GM18526 (cell line): ENCODE measurements around the gene ADK.

Experiments used
- POLR2A ChIP-seq: IDR thresholded peaks from 3 replicates; pipeline ENCODE4 v1.6.1; 2011; ENCODE audit not compliant: insufficient read length; ENCODE audit errors: extremely low read depth

ADK gene

GRCh38 chr10:74543276-74543675, 392.3 kb downstream of the ADK start:
- TF ChIP-seq POLR2A, result no peak

GRCh38 chr10:74544106-74544505, 393.1 kb downstream of the ADK start:
- TF ChIP-seq POLR2A, result no peak

GRCh38 chr10:74548676-74549075, 397.7 kb downstream of the ADK start:
- no peak for TF ChIP-seq POLR2A

DNA sequence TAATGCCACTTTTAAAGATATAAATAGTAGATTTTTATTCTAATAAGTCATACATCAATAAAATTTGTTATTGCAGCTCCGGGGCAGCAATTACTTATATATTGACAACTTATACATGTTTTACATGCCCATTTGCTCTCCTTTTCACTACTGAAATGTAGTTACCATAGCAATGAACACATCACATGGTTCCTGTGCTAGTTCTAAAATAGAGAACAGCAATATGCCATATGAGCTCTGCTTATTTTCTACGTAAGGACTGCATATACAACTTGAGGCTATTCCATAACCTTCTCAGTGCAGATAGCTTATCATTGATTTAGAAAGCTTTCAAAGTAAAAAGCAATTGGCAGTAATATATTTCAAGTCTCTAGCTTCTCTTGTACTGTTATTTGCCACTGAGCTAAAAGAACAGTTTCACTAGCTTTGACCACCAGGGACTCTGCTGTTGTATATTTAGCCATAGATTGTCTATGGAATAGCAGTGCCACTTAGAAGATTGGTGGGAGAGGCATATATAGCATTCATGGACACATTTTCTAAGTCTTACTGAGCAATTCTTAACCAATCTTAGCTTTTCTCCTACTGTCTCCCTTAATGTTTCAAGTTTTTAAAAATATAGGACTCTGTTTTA, 405.2 kb downstream of the ADK start:
- no peak for TF ChIP-seq POLR2A

DNA sequence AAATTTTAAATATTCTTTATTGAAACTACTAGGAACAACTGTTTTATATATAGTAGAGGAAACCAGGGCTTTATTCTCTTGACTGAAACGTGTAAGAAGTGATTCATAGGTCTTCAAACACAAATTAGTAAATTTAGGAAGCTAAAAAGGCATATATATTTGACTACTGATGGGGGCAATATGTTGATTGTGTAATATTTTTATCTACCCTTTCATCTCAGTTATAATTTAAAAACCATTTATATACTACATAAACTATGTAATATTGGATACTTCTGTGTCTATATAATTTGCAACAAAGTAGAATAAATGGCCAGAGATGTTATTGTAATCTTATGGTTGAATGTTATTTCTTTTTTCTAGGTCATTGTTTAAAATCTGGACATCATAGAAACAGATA, 406.1 kb downstream of the ADK start:
- no peak for TF ChIP-seq POLR2A

DNA sequence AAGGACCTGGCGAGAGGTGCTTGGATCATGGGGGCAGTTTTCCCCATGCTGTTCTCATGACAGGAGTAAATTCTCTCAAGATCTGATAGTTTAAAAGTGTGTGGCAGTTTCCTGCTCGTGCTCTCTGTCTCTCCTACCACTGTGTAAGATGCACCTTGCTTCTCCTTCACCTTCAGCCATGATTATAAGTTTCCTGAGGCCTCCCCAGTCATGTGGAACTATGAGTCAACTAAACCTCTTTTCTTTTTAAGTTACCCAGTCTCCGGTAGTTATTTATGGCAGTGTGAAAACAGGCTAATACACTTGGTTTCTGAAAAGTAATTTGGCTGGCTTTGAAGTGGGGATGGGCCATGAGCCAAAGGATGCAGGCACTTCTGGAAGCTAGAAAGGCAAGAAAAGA, 407.4 kb downstream of the ADK start:
- no peak for TF ChIP-seq POLR2A

DNA sequence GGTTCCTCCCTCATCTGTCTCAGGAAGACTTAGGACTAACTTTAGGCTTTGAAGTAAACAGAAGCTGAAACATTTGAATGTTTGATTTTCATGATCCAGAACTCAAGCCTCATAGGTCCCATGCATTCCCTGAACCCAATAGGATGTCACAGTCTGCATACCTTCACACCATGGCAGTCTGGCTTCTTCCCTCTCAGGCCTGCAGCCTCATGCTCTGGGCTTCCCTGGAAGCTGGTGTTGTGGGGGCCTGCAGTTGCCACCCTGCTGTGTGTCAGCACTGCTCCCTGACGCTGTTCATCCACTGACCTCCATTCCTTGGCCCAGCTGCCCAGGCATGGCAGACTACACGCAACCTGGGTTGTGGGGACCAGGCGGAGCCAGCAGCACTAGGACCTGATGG, 407.9 kb downstream of the ADK start:
- no peak for TF ChIP-seq POLR2A

DNA sequence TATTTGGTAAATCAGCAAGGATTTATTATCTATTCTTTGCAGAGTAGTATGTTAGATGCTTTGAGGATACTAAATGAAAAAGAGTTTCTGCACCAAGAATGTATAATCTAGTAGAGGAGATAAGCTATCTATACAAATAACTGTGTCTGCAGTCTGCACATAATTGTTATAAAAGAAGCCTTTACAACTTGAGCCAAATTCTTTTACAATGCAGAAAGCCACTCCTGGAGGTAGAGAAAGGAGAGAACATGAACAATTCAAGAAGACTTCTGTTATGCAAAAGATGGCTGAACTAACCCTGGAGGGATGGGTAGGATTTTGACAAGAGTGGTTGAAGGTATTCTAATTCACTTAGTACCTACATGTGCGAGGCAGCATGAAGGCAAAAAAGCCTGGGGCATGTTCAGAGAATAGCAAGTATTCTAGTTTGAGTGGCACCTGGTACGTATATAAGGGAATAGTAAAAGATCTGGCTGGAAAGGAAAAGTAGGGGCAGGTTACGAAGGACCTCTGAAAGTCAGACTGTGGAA, 424.2 kb downstream of the ADK start:
- TF ChIP-seq POLR2A, result no peak

DNA sequence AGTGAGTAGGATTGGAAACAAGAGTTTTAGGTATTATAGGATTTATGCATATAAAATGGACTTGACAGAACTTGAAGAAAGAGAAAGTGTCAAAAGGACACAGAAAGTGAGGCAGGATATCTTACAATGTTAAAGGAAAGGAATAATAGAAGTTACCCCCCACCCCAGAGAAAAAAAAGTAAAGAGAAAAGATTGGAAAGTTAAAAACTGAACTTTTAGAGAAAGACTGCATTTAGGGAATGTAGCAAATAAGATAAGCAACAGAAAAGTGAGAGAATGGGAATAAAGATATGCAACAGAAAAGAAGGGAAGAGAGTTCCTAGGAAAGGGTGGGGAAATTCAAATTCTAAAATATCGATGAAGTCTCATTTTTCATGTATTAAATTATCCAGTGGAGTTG, 424.9 kb downstream of the ADK start:
- TF ChIP-seq POLR2A, result no peak

DNA sequence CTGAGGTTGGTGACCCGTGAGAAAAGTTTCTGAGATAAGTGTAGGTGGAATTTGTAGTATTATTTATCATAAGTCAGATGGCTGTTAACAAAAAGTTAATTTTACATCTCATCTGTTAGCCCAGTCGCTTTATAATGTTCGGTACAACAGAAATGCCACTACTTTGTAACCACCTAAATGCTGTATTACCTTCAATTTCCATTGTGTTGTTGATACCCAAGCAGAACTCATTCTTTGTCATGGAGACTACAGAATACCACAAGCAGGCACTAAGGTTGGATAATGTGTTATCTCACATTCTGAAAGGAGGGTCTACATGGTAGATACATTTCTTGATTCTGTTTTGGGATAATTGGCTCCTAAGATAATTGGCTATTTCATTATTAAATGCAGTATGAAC, 425.6 kb downstream of the ADK start:
- TF ChIP-seq POLR2A, result no peak

DNA sequence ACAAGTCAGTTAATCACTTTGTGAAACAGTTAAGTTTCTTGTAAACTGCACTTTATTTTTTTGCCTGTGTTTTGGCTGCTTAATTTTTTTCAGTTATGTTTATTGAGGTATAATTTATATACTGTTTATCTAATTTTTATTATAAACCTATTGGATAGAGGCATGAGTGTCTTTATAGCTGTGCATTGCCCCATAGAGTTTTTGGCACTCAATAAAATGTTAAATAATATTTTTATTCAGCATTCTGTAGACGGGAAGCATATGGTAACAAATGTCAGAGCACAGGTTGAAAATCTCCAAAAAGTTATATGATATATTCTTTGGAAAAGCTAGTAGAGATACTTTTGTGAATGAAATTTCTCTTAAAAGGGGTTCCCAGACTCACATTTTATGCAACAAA, 431.5 kb downstream of the ADK start:
- TF ChIP-seq POLR2A, result no peak

DNA sequence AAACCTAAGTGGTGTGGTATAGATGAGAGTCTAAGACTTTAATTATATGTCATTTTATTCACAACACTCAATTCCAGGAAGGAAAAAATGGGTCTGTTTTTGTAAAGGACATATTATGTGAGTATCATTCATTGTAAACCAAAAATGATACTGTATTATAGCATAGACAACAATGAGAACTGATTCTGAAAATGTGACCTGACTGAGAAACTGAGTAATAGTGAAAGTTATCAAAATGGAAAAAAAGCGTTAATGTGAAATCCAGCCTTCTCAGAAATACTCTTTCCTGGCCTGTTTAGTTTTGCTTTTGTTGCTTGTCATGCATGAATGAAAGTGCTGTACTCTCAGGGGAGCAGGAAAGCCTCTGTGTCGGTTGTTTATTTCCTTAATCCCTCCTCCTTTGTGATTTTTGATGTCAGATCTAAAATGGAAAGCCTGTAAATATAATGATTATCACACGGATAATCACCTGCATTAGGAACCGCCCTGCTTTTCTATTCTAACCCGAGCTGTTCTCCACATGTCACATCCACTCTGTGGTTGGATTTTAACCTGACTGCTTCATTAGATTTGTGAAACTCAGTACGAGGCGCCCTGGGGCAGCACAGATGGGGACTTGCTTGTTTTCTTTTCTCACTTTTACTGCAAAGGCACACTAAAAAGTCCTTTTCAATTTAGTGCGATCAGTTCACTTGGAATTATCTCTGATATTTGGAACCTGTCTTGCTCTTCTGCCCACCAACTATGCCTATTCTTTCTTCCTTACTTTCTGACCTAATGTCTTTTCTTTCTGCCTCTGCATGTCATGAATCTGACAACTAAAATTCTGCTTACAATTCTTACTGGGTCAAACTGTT, 434.4 kb downstream of the ADK start:
- no peak for TF ChIP-seq POLR2A

GRCh38 chr10:74586088-74586585, 435.1 kb downstream of the ADK start:
- TF ChIP-seq POLR2A, result no peak

- no peak for TF ChIP-seq POLR2A
Measured at GRCh38 chr10:74587109-74587854, 436.3 kb downstream of the ADK start.

DNA sequence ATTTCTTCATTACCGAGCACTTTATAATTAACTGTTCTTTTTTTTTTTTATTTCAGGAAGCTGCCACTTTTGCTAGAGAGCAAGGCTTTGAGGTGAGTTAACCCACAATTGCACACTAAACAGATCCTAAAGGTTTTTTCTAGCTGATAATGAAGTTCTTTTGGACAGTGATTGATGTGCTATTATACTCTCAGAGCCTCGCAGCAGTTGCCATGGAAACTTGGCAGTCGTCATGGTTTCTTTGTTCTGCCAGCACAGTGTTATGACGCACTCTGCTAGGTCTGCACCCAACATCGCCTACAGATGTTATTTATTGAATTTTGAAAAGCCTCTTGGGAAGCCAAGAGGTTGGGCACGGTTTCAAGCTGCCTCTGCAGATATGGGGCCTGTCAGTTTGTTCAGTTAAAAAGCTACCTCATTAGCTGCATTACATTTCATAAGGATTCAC, 438.2 kb downstream of the ADK start:
- TF ChIP-seq POLR2A, result no peak
